Measurements from ENCODE around the gene RIPOR3.

- no peak for TF ChIP-seq JUND (IDR thresholded peaks at IDR 0.05)
- no peak for TF ChIP-seq CTCF (IDR thresholded peaks at IDR 0.05)
- TF ChIP-seq RFX5 (IDR thresholded peaks at IDR 0.05; ENCODE audit: low read length) = no peak
- no peak for TF ChIP-seq IRF3 (IDR thresholded peaks at IDR 0.05; ENCODE audit: low read depth, low read length)
- no peak for TF ChIP-seq MXI1 (IDR thresholded peaks at IDR 0.05; ENCODE audit: low read depth, low read length)
- TF ChIP-seq MAX (IDR thresholded peaks at IDR 0.05; ENCODE audit: low read depth) = no peak
- no peak for TF ChIP-seq POLR2AphosphoS5 (IDR thresholded peaks at IDR 0.05; ENCODE audit: low read depth, low read length)
Observed at GRCh38 chr20:50595988-50596693, 95.2 kb downstream of the RIPOR3 start.

Measured in SK-N-SH (cell line).